K562 (cell line): Measurements from ENCODE around the gene SF3B1. TPM values are rescaled to one million over a fixed set of nuclear protein-coding genes. Genes with fewer than 3 reads are reported as not detected.

ENCODE experiments used
- ATAC-seq: fragments of 200-7000 bp; cut with Tn5 transposase; 3 replicates; pipeline ENCODE4 v1.9.1; 2020; ENCODE audit warnings: moderate library complexity
- BruUV-seq: library from RNA; stranded (reverse); fragments of 400-500 nt; replicated peaks from 2 replicates; lab custom pipeline; 2021; lab: Mats Ljungman, UMichigan
- CTCF ChIA-PET: fragments of 300-600 bp; formaldehyde crosslinking; extraction: SDS; loops from one replicate; lab custom pipeline; 2021; ENCODE audit warnings: low intra/inter-chr PET ratio; lab: Yijun Ruan, JAX
- POLR2A ChIA-PET: fragments of 300-600, 350-650 bp; sonication (Branson Sonifier 250); formaldehyde crosslinking; extraction: SDS; loops from one replicate; lab custom pipeline; 2021; ENCODE audit warnings: antibody characterized with exemption, inconsistent platforms; lab: Yijun Ruan, JAX
- DNase-seq, 4 experiments: peaks; one replicate each; pipeline versions ENCODE4 v3.0.0 to v3.0.0-alpha.2; 2011 to 2018; ENCODE audit warnings: low spot score in 3 of 4, mixed read lengths in 3 of 4; ENCODE audit errors: extremely low read depth in 1 of 4
- FAIRE-seq: peaks from 2 replicates; lab custom pipeline; 2011; peaks lifted over from hg19 to GRCh38; lab: Jason Lieb, UNC
- H2AFZ ChIP-seq: 2 replicates; pipeline ENCODE4 v1.6.0; 2011; ENCODE audit warnings: low read depth, low read length, control low read depth, inconsistent platforms
- H3K27ac ChIP-seq: fragments of 200-600 bp; 3 replicates; pipeline ENCODE4 v1.8.0; 2011; ENCODE audit warnings: low read depth, mild to moderate bottlenecking, control low read depth, inconsistent platforms, low read length, moderate library complexity, mixed read lengths; ENCODE audit errors: extremely low read depth
- H3K27me3 ChIP-seq, 2 experiments: fragments of 300-600 bp in 1 of 2; 2 replicates in 1 of 2; 3 replicates in 1 of 2; pipeline versions ENCODE4 v1.6.0 to v1.8.0; 2011; ENCODE audit warnings: inconsistent platforms in 2 of 2, low read length in 2 of 2, mild to moderate bottlenecking in 1 of 2, mixed read lengths in 1 of 2, moderate library complexity in 1 of 2; ENCODE audit not compliant: control insufficient read depth in 2 of 2, insufficient read depth in 2 of 2
- H3K36me3 ChIP-seq: fragments of 300-600 bp; 3 replicates; pipeline ENCODE4 v1.8.0; 2011; ENCODE audit warnings: mild to moderate bottlenecking, low read length, inconsistent platforms; ENCODE audit not compliant: control insufficient read depth, insufficient read depth
- H3K4me1 ChIP-seq, 2 experiments: fragments of 200-600 bp in 1 of 2; replicated peaks in 1 of 2; 2 replicates in 1 of 2; 3 replicates in 1 of 2; pipeline versions ENCODE4 v1.5.1 to v1.8.0; 2011; ENCODE audit warnings: inconsistent platforms in 2 of 2, low read length in 2 of 2, mild to moderate bottlenecking in 1 of 2, mixed read lengths in 1 of 2, moderate library complexity in 1 of 2; ENCODE audit not compliant: control insufficient read depth in 2 of 2, insufficient read depth in 2 of 2
- H3K4me2 ChIP-seq: 2 replicates; pipeline ENCODE4 v1.6.1; 2011; ENCODE audit warnings: low read length, control low read depth, inconsistent platforms, mixed read lengths; ENCODE audit not compliant: insufficient read depth
- H3K4me3 ChIP-seq: fragments of 200-600 bp; sonication (generic), shearing (Covaris generic); 2 replicates; pipeline ENCODE4 v1.5.1; 2016; ENCODE audit warnings: control low read depth, inconsistent platforms
- H3K79me2 ChIP-seq: fragments of 200-600 bp; 3 replicates; pipeline ENCODE4 v1.8.0; 2011; ENCODE audit warnings: low read length, inconsistent platforms; ENCODE audit not compliant: control insufficient read depth, insufficient read depth
- H3K9ac ChIP-seq, 2 experiments: 2 replicates each; pipeline versions ENCODE4 v1.6.0 to v1.6.1; 2011; ENCODE audit warnings: low read depth in 2 of 2, low read length in 2 of 2, control low read depth in 1 of 2, inconsistent platforms in 1 of 2, mild to moderate bottlenecking in 1 of 2, mixed read lengths in 1 of 2; ENCODE audit not compliant: insufficient read depth in 1 of 2
- H3K9me1 ChIP-seq: one replicate; pipeline ENCODE4 v1.6.0; 2011; ENCODE audit warnings: inconsistent platforms, mild to moderate bottlenecking, low read length, moderate library complexity; ENCODE audit not compliant: control insufficient read depth, insufficient read depth
- H3K9me3 ChIP-seq: replicated peaks from 2 replicates; pipeline ENCODE4 v1.5.1; 2011; ENCODE audit warnings: low read depth, low read length, inconsistent platforms; ENCODE audit not compliant: control insufficient read depth, insufficient read depth
- H4K20me1 ChIP-seq: replicated peaks from 2 replicates; pipeline ENCODE4 v1.6.1; 2011; ENCODE audit warnings: low read length, inconsistent platforms, mixed read lengths; ENCODE audit not compliant: control insufficient read depth, insufficient read depth
- CBFB ChIP-seq: sonication (generic); formaldehyde crosslinking; IDR thresholded peaks from 2 replicates; pipeline ENCODE4 v1.4.0; 2020; ENCODE audit warnings: mild to moderate bottlenecking, missing genetic modification reagents
- PATZ1 ChIP-seq: fragments of 250-450 bp; sonication (Bioruptor Pico); IDR thresholded peaks from 2 replicates; pipeline ENCODE4 v1.5.0; 2020; ENCODE audit warnings: mild to moderate bottlenecking, borderline replicate concordance
- POLR3G ChIP-seq: IDR thresholded peaks from 2 replicates; pipeline ENCODE4 v1.6.1; 2011; ENCODE audit not compliant: insufficient read length, insufficient replicate concordance; ENCODE audit errors: extremely low read depth
- ZNF699 ChIP-seq: fragments of 250-450 bp; sonication (Bioruptor Pico); IDR thresholded peaks from 2 replicates; pipeline ENCODE4 v1.8.0; 2021; ENCODE audit warnings: mild to moderate bottlenecking, moderate library complexity; ENCODE audit not compliant: insufficient replicate concordance
- WGBS: fragments of 100-300 bp; shearing (Covaris generic); methylation state at CpG from one replicate; pipeline ENCODE4 v1.1.6; 2016; ENCODE audit warnings: low coverage, mixed read lengths; ENCODE audit not compliant: insufficient coverage; ENCODE audit errors: missing lambda C conversion rate; 5-methylcytosine and 5-hydroxymethylcytosine counted together
- in situ Hi-C: fragments of 300-500 bp; cut with MboI; formaldehyde crosslinking; loops from 4 replicates; pipeline ENCODE4 v1.15.0; 2018; ENCODE audit warnings: inconsistent platforms, mixed read lengths
- intact Hi-C: fragments of 100-400 bp; cut with micrococcal nuclease; formaldehyde crosslinking; loops from 2 replicates; pipeline ENCODE4 v1.14.2; 2022
- polyA plus RNA-seq, 8 experiments: library from polyadenylated mRNA; depleted of rRNA in 4 of 8; stranded (reverse) in 5 of 8; unstranded in 3 of 8; fragments of >200 nt; fragmentation: Nextera tagmentation in 2 of 8; fragmentation: Illumina TruSeq in 1 of 8; extraction: Ambion mirVana in 2 of 8; extraction: Trizol in 1 of 8; gene quantifications; 2 replicates each; pipeline versions ENCODE4 v1.2.1 to v1.2.3, GENCODE V29; 2011 to 2014; ENCODE audit warnings: inconsistent platforms in 1 of 8, missing spikeins in 1 of 8
- total RNA-seq, 7 experiments: library from RNA; depleted of rRNA in 6 of 7; stranded (reverse); fragments of >200 nt in 6 of 7; fragmentation: Illumina TruSeq in 2 of 7; extraction: Trizol in 2 of 7; gene quantifications; 2 replicates each; pipeline versions ENCODE4 v1.2.1 to v1.2.3, GENCODE V29; 2011 to 2021; ENCODE audit warnings: low replicate concordance in 1 of 7
- TF ChIP-seq, protein P1 (sequence below), 2 experiments: fragments of 450-650 bp; formaldehyde crosslinking in 1 of 2; IDR thresholded peaks; 2 replicates each; pipeline versions ENCODE4 v1.4.0 to v1.6.1; 2014 to 2020; ENCODE audit warnings: mild to moderate bottlenecking in 2 of 2, borderline replicate concordance in 1 of 2, low read depth in 1 of 2
- TF ChIP-seq, protein P2 (sequence below): sonication (generic); formaldehyde crosslinking; IDR thresholded peaks from 2 replicates; pipeline ENCODE4 v1.8.1; 2022; ENCODE audit warnings: missing genetic modification reagents
- TF ChIP-seq, protein P3 (sequence below): fragments of 250-450 bp; sonication (Bioruptor Pico); IDR thresholded peaks from 2 replicates; pipeline ENCODE4 v1.5.1; 2021; ENCODE audit warnings: mild to moderate bottlenecking

Gene SF3B1
- total and polyA plus RNA-seq, 9 of the 15 experiments (the other 6 are each of a cell fraction or from before 2014, with no cell fraction given) = 96.2 to 377 (median 177) TPM

- intact Hi-C loops = loop anchor here (5.0 kb wide), 1 partner anchor 97 kb away; the partner anchor contains the start of gene HSPD1
- no peak overlapping the region for H3K27ac ChIP-seq
- DNase-seq (no peak), ATAC-seq (no peak), FAIRE-seq (no peak)
- no peaks in the 10 kb centered on the region for H3K9me3 ChIP-seq
- no peaks in the 10 kb centered on the region for H4K20me1 ChIP-seq
- no peaks in the 10 kb centered on the region for H3K79me2 ChIP-seq
- ChIA-PET POLR2A (no interaction called here), CTCF (interaction anchor here (0.6 kb wide), 1 partner anchor 10 kb away, joined by 3 read pairs; no protein-coding TSS in a partner anchor)
- no peaks in the 10 kb centered on the region for H3K27me3 ChIP-seq
- no peaks in the 10 kb centered on the region for H3K4me1 ChIP-seq
- TSS peak; percentile 12 for BruUV-seq
- H3K9ac ChIP-seq = no peak overlapping the region
- H2AFZ ChIP-seq = no peak overlapping the region
- H3K4me2 ChIP-seq = no peak overlapping the region
- WGBS = 96% methylated on average over 4 of the region's 6 CpGs
- H3K9me1 ChIP-seq = no peaks in the 10 kb centered on the region
- H3K4me3 ChIP-seq = no peak overlapping the region
- H3K36me3 ChIP-seq = peaks cover 95% of the 10 kb centered on the region
- in situ Hi-C loops = loop anchor here (25.0 kb wide), 1 partner anchor 362 kb away; no protein-coding TSS in a partner anchor
- TF ChIP-seq CBFB (CRISPR knock-in tag) = no peak
- no peak for TF ChIP-seq ZNF699 (CRISPR knock-in tag)
- no peak for TF ChIP-seq PATZ1 (CRISPR knock-in tag)
- TF ChIP-seq, protein P1, sequence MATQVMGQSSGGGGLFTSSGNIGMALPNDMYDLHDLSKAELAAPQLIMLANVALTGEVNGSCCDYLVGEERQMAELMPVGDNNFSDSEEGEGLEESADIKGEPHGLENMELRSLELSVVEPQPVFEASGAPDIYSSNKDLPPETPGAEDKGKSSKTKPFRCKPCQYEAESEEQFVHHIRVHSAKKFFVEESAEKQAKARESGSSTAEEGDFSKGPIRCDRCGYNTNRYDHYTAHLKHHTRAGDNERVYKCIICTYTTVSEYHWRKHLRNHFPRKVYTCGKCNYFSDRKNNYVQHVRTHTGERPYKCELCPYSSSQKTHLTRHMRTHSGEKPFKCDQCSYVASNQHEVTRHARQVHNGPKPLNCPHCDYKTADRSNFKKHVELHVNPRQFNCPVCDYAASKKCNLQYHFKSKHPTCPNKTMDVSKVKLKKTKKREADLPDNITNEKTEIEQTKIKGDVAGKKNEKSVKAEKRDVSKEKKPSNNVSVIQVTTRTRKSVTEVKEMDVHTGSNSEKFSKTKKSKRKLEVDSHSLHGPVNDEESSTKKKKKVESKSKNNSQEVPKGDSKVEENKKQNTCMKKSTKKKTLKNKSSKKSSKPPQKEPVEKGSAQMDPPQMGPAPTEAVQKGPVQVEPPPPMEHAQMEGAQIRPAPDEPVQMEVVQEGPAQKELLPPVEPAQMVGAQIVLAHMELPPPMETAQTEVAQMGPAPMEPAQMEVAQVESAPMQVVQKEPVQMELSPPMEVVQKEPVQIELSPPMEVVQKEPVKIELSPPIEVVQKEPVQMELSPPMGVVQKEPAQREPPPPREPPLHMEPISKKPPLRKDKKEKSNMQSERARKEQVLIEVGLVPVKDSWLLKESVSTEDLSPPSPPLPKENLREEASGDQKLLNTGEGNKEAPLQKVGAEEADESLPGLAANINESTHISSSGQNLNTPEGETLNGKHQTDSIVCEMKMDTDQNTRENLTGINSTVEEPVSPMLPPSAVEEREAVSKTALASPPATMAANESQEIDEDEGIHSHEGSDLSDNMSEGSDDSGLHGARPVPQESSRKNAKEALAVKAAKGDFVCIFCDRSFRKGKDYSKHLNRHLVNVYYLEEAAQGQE (IDR thresholded peaks at IDR 0.05; ENCODE audit: borderline replicate concordance) = no peak
- TF ChIP-seq, protein P1 (CRISPR knock-in tag; IDR thresholded peaks at IDR 0.05; ENCODE audit: low read depth) = no peak
- TF ChIP-seq, protein P2, sequence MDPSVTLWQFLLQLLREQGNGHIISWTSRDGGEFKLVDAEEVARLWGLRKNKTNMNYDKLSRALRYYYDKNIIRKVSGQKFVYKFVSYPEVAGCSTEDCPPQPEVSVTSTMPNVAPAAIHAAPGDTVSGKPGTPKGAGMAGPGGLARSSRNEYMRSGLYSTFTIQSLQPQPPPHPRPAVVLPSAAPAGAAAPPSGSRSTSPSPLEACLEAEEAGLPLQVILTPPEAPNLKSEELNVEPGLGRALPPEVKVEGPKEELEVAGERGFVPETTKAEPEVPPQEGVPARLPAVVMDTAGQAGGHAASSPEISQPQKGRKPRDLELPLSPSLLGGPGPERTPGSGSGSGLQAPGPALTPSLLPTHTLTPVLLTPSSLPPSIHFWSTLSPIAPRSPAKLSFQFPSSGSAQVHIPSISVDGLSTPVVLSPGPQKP = no peak
- no peak for TF ChIP-seq POLR3G
- TF ChIP-seq, protein P3, sequence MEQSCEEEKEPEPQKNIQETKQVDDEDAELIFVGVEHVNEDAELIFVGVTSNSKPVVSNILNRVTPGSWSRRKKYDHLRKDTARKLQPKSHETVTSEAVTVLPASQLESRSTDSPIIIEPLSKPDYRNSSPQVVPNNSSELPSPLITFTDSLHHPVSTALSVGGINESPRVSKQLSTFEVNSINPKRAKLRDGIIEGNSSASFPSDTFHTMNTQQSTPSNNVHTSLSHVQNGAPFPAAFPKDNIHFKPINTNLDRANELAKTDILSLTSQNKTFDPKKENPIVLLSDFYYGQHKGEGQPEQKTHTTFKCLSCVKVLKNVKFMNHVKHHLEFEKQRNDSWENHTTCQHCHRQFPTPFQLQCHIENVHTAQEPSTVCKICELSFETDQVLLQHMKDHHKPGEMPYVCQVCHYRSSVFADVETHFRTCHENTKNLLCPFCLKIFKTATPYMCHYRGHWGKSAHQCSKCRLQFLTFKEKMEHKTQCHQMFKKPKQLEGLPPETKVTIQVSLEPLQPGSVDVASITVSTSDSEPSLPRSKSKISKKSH (CRISPR knock-in tag) = no peak
Measured at GRCh38 chr2:197399887-197400540, 34.8 kb downstream of the SF3B1 start.
